ENCODE measurements around the gene RAP1GDS1.
A peak's percentile ranks its signal among the peaks of the same experiment; 100 is the strongest.

GRCh38 chr4:98261405-98262291 is 464 bp downstream of the RAP1GDS1 start:
- TF ChIP-seq CTCF (IDR thresholded peaks at IDR 0.05) (peak in 1 of 6 experiments; percentile 3), POLR2A (IDR thresholded peaks at IDR 0.05) (no peak)
